Tibial nerve (tissue), 4 donors: ENCODE data around the gene SOST. TPM values are rescaled to one million over a fixed set of nuclear protein-coding genes. Genes with fewer than 3 reads are reported as not detected.

Experiments
- DNase-seq, 2 donors: peaks; one replicate each; pipeline ENCODE4 v3.0.0-alpha.2; 2019; ENCODE audit warnings: low spot score in 2 of 2
- H3K27ac ChIP-seq, 4 donors: fragments of 200-600 bp; sonication (generic) in 3 of 4; one replicate each; pipeline ENCODE4 v1.5.1; 2017 to 2019; ENCODE audit warnings: mild to moderate bottlenecking in 1 of 4
- H3K27me3 ChIP-seq, 2 donors: fragments of 200-600 bp; sonication (generic) in 1 of 2; one replicate each; pipeline versions ENCODE4 v1.5.1 to v1.6.0; 2017 to 2019
- H3K36me3 ChIP-seq, 3 donors: fragments of 200-600 bp; sonication (generic); one replicate each; pipeline ENCODE4 v1.5.1; 2018 to 2019
- H3K4me1 ChIP-seq, 4 donors: fragments of 200-600 bp; sonication (generic) in 3 of 4; one replicate each; pipeline ENCODE4 v1.5.1; 2017 to 2019
- H3K4me3 ChIP-seq, 4 donors: fragments of 200-600 bp; sonication (generic) in 3 of 4; one replicate each; pipeline ENCODE4 v1.5.1; 2017 to 2019; ENCODE audit warnings: mild to moderate bottlenecking in 1 of 4, moderate library complexity in 1 of 4
- H3K9me3 ChIP-seq, 4 donors: fragments of 200-600 bp; sonication (generic) in 3 of 4; one replicate each; pipeline ENCODE4 v1.5.1; 2017 to 2019
- CTCF ChIP-seq, 5 experiments: fragments of 200-600 bp in 3 of 5; fragments of 450-650 bp in 2 of 5; sonication (generic) in 3 of 5; IDR thresholded peaks; one replicate each; pipeline ENCODE4 v1.5.1; 2016 to 2019; ENCODE audit warnings: antibody characterized with exemption in 5 of 5, mild to moderate bottlenecking in 3 of 5, moderate library complexity in 2 of 5
- EP300 ChIP-seq, 2 donors: sonication (generic); formaldehyde crosslinking; IDR thresholded peaks; one replicate each; pipeline ENCODE4 v1.6.1; 2017; ENCODE audit warnings: antibody characterized with exemption in 2 of 2, mild to moderate bottlenecking in 1 of 2
- POLR2A ChIP-seq, 2 donors: fragments of 450-650 bp; IDR thresholded peaks; one replicate each; pipeline ENCODE4 v1.6.1; 2017; ENCODE audit warnings: antibody characterized with exemption in 2 of 2, mild to moderate bottlenecking in 2 of 2, moderate library complexity in 2 of 2
- WGBS, 2 donors: methylation state at CpG; one replicate each; pipeline ENCODE4 v1.1.5; 2018; 5-methylcytosine and 5-hydroxymethylcytosine counted together
- total RNA-seq, 4 donors: library from RNA; depleted of rRNA; stranded (reverse); fragments of >200 nt; gene quantifications; one replicate each; pipeline ENCODE4 v1.1.0, GENCODE V29; 2016

The SOST gene
- total RNA-seq, 4 donors from 2014 or later = not detected

- H3K27me3 ChIP-seq = no peaks in the 10 kb centered on the region
- DNase-seq = no peak
- peaks cover 0 to 8% (median 0%) of the 10 kb centered on the region in 4 donors for H3K4me1 ChIP-seq
- no peak overlapping the region for H3K4me3 ChIP-seq
- no peak overlapping the region for H3K27ac ChIP-seq
- WGBS, 2 donors = 71 to 82% methylated on average over 3 of the region's 3 CpGs
- TF ChIP-seq EP300 (IDR thresholded peaks at IDR 0.05) = no peak
- TF ChIP-seq CTCF (IDR thresholded peaks at IDR 0.05) = no peak
- no peak for TF ChIP-seq POLR2A (IDR thresholded peaks at IDR 0.05)
- no peaks in the 10 kb centered on the region for H3K36me3 ChIP-seq
- H3K9me3 ChIP-seq = no peaks in the 10 kb centered on the region
These were observed 39.0 kb downstream of the SOST start for GRCh38 chr17:43719578-43719977.

- no peaks in the 10 kb centered on the region for H3K27me3 ChIP-seq
- H3K4me1 ChIP-seq = peaks cover 0 to 17% (median 2%) of the 10 kb centered on the region in 4 donors
- no peak for DNase-seq
- H3K4me3 ChIP-seq = no peak overlapping the region
- 40 to 47% methylated on average over 5 of the region's 5 CpGs for WGBS, 2 donors
- H3K36me3 ChIP-seq = no peaks in the 10 kb centered on the region
- H3K9me3 ChIP-seq = no peaks in the 10 kb centered on the region
- H3K27ac ChIP-seq = no peak overlapping the region
- TF ChIP-seq CTCF (IDR thresholded peaks at IDR 0.05) = no peak
- TF ChIP-seq POLR2A (IDR thresholded peaks at IDR 0.05) = no peak
- no peak for TF ChIP-seq EP300 (IDR thresholded peaks at IDR 0.05)
These were observed 40.0 kb downstream of the SOST start for GRCh38 chr17:43718544-43718943.

- TF ChIP-seq CTCF (IDR thresholded peaks at IDR 0.05) (no peak), EP300 (IDR thresholded peaks at IDR 0.05) (no peak), POLR2A (IDR thresholded peaks at IDR 0.05) (no peak)
- no peak overlapping the region for H3K27ac ChIP-seq
- no peaks in the 10 kb centered on the region for H3K36me3 ChIP-seq
- 68 to 69% methylated on average over 6 of the region's 6 CpGs for WGBS, 2 donors
- no peaks in the 10 kb centered on the region for H3K27me3 ChIP-seq
- no peak overlapping the region for H3K4me3 ChIP-seq
- H3K9me3 ChIP-seq = no peaks in the 10 kb centered on the region
- DNase-seq = no peak
- H3K4me1 ChIP-seq = peaks cover 0 to 23% (median 4%) of the 10 kb centered on the region in 4 donors
These were observed 40.7 kb downstream of the SOST start for GRCh38 chr17:43717913-43718312.

GRCh38 chr17:43714465-43715149, 44.0 kb downstream of the SOST start:
- Histone ChIP-seq H3K27me3 (peaks cover 0 to 13% of the 10 kb centered on the region in 2 donors), H3K27ac (no peak overlapping the region), H3K4me1 (peaks cover 0 to 17% (median 4%) of the 10 kb centered on the region in 4 donors), H3K4me3 (no peak overlapping the region), H3K36me3 (no peaks in the 10 kb centered on the region), H3K9me3 (no peaks in the 10 kb centered on the region)
- 69 to 72% methylated on average over 4 of the region's 4 CpGs for WGBS, 2 donors
- no peak for DNase-seq
- no peak for TF ChIP-seq EP300 (IDR thresholded peaks at IDR 0.05)
- no peak for TF ChIP-seq CTCF (IDR thresholded peaks at IDR 0.05)
- no peak for TF ChIP-seq POLR2A (IDR thresholded peaks at IDR 0.05)

- DNase-seq = no peak
- no peaks in the 10 kb centered on the region for H3K9me3 ChIP-seq
- peak overlapping the region; percentile 11 to 55 (median 36) for H3K4me3 ChIP-seq
- no peaks in the 10 kb centered on the region for H3K36me3 ChIP-seq
- H3K27me3 ChIP-seq = peaks cover 0 to 13% of the 10 kb centered on the region in 2 donors
- H3K27ac ChIP-seq = no peak overlapping the region
- peaks cover 0 to 17% (median 4%) of the 10 kb centered on the region in 4 donors for H3K4me1 ChIP-seq
- TF ChIP-seq CTCF (IDR thresholded peaks at IDR 0.05) = no peak
- no peak for TF ChIP-seq EP300 (IDR thresholded peaks at IDR 0.05)
- no peak for TF ChIP-seq POLR2A (IDR thresholded peaks at IDR 0.05)
- 2% methylated on average over 37 to 51 of the region's 53 CpGs for WGBS, 2 donors
These were observed 45.0 kb downstream of the SOST start for GRCh38 chr17:43713494-43714162.
